Ishikawa (cell line): ENCODE data around the gene REEP5.

Experiments used
- CEBPB ChIP-seq: IDR thresholded peaks from 2 replicates; pipeline ENCODE4 v1.6.1; 2012
- CREB1 ChIP-seq: IDR thresholded peaks from 2 replicates; pipeline ENCODE4 v1.6.1; 2012; ENCODE audit warnings: low read depth
- EGR1 ChIP-seq: IDR thresholded peaks from 2 replicates; pipeline ENCODE4 v1.6.1; 2012
- EP300 ChIP-seq: IDR thresholded peaks from 2 replicates; pipeline ENCODE4 v1.6.1; 2012; ENCODE audit warnings: borderline replicate concordance
- FOXM1 ChIP-seq: IDR thresholded peaks from 2 replicates; pipeline ENCODE4 v1.6.1; 2012; ENCODE audit warnings: low read depth, borderline replicate concordance
- NFIC ChIP-seq: IDR thresholded peaks from 2 replicates; pipeline ENCODE4 v1.6.1; 2012
- RAD21 ChIP-seq: IDR thresholded peaks from 2 replicates; pipeline ENCODE4 v1.6.1; 2012; ENCODE audit warnings: low read depth
- TAF1 ChIP-seq: IDR thresholded peaks from 2 replicates; pipeline ENCODE4 v1.6.1; 2012; ENCODE audit warnings: low read depth, mild to moderate bottlenecking
- TCF12 ChIP-seq: IDR thresholded peaks from 2 replicates; pipeline ENCODE4 v1.6.1; 2012; ENCODE audit warnings: low read depth
- TEAD4 ChIP-seq: IDR thresholded peaks from 2 replicates; pipeline ENCODE4 v1.6.1; 2012
- YY1 ChIP-seq: IDR thresholded peaks from 2 replicates; pipeline ENCODE4 v1.6.1; 2012; ENCODE audit warnings: low read depth
- ZBTB7A ChIP-seq: IDR thresholded peaks from 2 replicates; pipeline ENCODE4 v1.6.1; 2012; ENCODE audit warnings: low read depth
- TF ChIP-seq, protein P1 (sequence below): IDR thresholded peaks from 2 replicates; pipeline ENCODE4 v1.6.1; 2012; ENCODE audit warnings: low read depth, mild to moderate bottlenecking
- TF ChIP-seq, protein P2 (sequence below): IDR thresholded peaks from 2 replicates; pipeline ENCODE4 v1.6.1; 2012
- TF ChIP-seq, protein P3 (sequence below): IDR thresholded peaks from 2 replicates; pipeline ENCODE4 v1.6.1; 2012

REEP5 gene

DNA sequence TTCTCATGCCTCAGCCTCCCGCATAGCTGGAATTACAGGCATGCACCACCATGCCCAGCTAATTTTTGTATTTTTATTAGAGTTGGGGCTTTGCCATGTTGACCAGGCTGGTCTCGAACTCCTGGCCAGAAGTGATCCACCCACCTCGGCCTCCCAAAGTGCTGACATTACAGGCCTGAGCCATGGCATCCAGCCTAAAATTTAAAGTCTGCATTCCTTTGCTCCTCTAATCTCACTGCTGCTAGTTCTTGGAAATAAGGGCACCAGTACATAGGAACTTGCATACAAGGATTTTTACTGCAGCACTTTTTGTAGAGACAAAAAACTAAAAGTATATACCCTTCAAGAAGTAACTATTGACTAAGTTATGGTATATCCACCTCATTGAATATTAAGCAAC is 34.6 kb upstream of the REEP5 start:
- TF ChIP-seq CREB1 (no peak), EGR1 (no peak), EP300 (no peak), TAF1 (no peak), RAD21 (no peak), ZBTB7A (no peak), TEAD4 (no peak)
- TF ChIP-seq, protein P1, sequence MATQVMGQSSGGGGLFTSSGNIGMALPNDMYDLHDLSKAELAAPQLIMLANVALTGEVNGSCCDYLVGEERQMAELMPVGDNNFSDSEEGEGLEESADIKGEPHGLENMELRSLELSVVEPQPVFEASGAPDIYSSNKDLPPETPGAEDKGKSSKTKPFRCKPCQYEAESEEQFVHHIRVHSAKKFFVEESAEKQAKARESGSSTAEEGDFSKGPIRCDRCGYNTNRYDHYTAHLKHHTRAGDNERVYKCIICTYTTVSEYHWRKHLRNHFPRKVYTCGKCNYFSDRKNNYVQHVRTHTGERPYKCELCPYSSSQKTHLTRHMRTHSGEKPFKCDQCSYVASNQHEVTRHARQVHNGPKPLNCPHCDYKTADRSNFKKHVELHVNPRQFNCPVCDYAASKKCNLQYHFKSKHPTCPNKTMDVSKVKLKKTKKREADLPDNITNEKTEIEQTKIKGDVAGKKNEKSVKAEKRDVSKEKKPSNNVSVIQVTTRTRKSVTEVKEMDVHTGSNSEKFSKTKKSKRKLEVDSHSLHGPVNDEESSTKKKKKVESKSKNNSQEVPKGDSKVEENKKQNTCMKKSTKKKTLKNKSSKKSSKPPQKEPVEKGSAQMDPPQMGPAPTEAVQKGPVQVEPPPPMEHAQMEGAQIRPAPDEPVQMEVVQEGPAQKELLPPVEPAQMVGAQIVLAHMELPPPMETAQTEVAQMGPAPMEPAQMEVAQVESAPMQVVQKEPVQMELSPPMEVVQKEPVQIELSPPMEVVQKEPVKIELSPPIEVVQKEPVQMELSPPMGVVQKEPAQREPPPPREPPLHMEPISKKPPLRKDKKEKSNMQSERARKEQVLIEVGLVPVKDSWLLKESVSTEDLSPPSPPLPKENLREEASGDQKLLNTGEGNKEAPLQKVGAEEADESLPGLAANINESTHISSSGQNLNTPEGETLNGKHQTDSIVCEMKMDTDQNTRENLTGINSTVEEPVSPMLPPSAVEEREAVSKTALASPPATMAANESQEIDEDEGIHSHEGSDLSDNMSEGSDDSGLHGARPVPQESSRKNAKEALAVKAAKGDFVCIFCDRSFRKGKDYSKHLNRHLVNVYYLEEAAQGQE, result no peak

DNA sequence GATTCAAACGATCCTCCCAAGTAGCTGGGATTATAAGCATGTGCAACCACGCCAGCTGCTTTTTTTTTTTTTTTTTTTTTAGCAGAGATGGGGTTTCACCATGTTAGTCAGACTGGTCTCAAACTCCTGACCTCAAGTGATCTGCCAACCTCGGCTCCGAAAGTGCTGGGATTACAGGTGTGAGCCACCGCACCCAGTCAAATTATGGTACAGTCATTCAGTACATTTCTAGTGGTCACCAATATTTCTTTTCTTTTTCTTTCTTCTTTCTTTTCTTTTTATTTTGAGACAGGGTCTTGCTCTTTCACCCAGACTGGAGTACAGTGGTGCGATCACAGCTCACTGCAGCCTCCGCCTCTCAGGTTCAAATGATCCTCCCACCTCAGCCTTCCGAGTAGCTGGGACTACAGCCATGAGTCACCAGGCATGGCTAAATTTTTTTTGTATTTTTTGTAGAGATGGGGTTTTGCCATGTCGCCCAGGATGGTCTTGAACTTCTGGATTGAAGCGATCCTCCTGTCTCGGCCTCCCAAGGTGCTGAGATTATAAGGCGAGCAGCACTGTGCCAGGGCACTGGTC is 29.2 kb upstream of the REEP5 start:
- TF ChIP-seq NFIC (no peak), TEAD4 (no peak), ZBTB7A (no peak), RAD21 (no peak), FOXM1 (no peak), TAF1 (no peak), CEBPB (no peak)

DNA sequence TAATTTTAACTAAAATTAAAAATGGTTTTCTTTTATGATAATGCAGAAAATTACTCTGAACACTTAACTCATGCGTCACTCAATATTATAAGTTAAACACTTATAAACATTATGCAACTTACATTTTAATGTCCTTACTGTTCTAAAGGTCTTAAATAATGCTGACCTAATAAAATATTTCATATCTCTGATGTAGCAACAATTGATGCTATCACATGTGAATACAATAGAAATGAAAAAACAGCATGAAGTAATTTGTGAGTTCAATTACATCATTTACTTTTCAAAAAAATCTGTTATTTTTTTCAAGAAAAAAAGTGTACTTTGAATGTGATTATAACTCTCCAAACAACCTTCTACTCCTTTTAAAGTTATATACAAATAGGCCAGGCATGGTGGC is 26.4 kb upstream of the REEP5 start:
- no peak for TF ChIP-seq RAD21
- TF ChIP-seq EGR1, result no peak
- no peak for TF ChIP-seq EP300
- no peak for TF ChIP-seq ZBTB7A
- TF ChIP-seq CREB1, result no peak
- TF ChIP-seq, protein P1, result no peak
- TF ChIP-seq, protein P2, sequence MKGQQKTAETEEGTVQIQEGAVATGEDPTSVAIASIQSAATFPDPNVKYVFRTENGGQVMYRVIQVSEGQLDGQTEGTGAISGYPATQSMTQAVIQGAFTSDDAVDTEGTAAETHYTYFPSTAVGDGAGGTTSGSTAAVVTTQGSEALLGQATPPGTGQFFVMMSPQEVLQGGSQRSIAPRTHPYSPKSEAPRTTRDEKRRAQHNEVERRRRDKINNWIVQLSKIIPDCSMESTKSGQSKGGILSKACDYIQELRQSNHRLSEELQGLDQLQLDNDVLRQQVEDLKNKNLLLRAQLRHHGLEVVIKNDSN, result no peak
- TF ChIP-seq FOXM1, result no peak
- TF ChIP-seq, protein P3, sequence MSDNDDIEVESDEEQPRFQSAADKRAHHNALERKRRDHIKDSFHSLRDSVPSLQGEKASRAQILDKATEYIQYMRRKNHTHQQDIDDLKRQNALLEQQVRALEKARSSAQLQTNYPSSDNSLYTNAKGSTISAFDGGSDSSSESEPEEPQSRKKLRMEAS, result no peak
- TF ChIP-seq TCF12, result no peak
- TF ChIP-seq TAF1, result no peak
- no peak for TF ChIP-seq TEAD4
- TF ChIP-seq CEBPB, result no peak
- TF ChIP-seq NFIC, result no peak

DNA sequence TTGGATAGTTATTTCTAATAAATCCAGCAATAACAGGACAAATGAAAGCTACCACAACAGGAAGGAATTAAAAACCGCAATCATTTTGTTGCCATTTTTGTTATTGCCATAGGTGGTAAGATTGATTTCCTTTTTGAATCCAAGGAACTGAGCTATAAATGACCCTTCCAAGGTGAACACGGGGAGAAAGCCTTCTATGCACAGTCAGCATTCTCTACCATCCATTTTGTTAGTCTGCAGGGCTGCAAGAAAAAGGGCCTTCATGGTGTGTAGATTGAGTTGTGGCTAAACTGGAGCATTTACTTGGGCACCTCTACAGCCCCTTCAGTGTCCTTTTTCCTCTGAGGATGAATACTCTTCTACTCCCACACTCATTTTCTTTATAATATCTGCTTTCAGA is 18.6 kb upstream of the REEP5 start:
- TF ChIP-seq FOXM1 (no peak), NFIC (no peak), TAF1 (no peak), ZBTB7A (no peak), EP300 (no peak), RAD21 (no peak), TCF12 (no peak), CREB1 (no peak), EGR1 (no peak), YY1 (no peak), TEAD4 (no peak), CEBPB (no peak)
- TF ChIP-seq, protein P2, result no peak
- TF ChIP-seq, protein P3, result no peak
- TF ChIP-seq, protein P1, result no peak

DNA sequence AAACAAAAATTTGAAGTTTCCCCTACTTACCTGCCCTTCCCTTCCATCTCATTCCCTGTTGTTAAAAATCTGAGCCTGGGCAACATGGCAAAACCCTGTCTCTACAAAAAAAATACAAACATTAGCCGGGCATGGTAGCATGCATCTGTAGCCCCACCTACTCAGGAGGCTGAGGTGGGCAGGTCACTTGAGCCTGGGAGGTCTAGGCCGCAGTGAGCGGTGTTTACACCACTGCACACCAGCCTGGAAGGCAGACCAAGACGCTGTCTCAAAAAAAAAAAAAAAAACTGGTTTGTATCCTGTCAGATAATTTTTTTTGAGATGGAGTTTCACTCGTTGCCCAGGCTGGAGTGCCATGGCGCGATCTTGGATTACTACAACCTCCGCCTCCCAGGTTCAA is 16.3 kb upstream of the REEP5 start:
- TF ChIP-seq CREB1, result no peak
- TF ChIP-seq NFIC, result no peak
- TF ChIP-seq EGR1, result no peak
- TF ChIP-seq TCF12, result no peak
- no peak for TF ChIP-seq YY1
- no peak for TF ChIP-seq ZBTB7A
- no peak for TF ChIP-seq TAF1
- TF ChIP-seq FOXM1, result no peak
- TF ChIP-seq, protein P2, result no peak
- TF ChIP-seq, protein P3, result no peak
- TF ChIP-seq, protein P1, result no peak
- no peak for TF ChIP-seq EP300
- no peak for TF ChIP-seq RAD21
- TF ChIP-seq CEBPB, result no peak
- no peak for TF ChIP-seq TEAD4
